Smooth muscle cell (in vitro differentiated cells): ENCODE results near the gene ADGRL2. TPM values are rescaled to one million over a fixed set of nuclear protein-coding genes. Genes with fewer than 3 reads are reported as not detected.

Source experiments
- DNase-seq: peaks from one replicate; lab custom pipeline; 2025; ENCODE audit not compliant: unreplicated experiment; lab: John Stamatoyannopoulos, UW
- H2AFZ ChIP-seq: fragments of 200-600 bp; sonication (generic); 2 replicates; pipeline ENCODE4 v1.6.0; 2016; ENCODE audit warnings: antibody characterized with exemption, low read depth, mild to moderate bottlenecking
- H3F3A ChIP-seq: fragments of 200-600 bp; sonication (generic); 2 replicates; pipeline ENCODE4 v1.6.0; 2017; ENCODE audit warnings: antibody characterized with exemption, low read depth
- H3K27ac ChIP-seq: fragments of 200-600 bp; sonication (generic); 2 replicates; pipeline ENCODE4 v1.5.1; 2016; ENCODE audit warnings: low read depth, mild to moderate bottlenecking
- H3K27me3 ChIP-seq: fragments of 200-600 bp; sonication (generic); 2 replicates; pipeline ENCODE4 v1.6.1; 2016; ENCODE audit warnings: low read depth, mild to moderate bottlenecking
- H3K36me3 ChIP-seq: fragments of 200-600 bp; sonication (generic); 2 replicates; pipeline ENCODE4 v1.5.1; 2016; ENCODE audit warnings: low read depth
- H3K4me1 ChIP-seq: fragments of 200-600 bp; sonication (generic); 2 replicates; pipeline ENCODE4 v1.5.1; 2016; ENCODE audit warnings: low read depth
- H3K4me2 ChIP-seq: fragments of 200-600 bp; sonication (generic); 2 replicates; pipeline ENCODE4 v1.6.0; 2016; ENCODE audit warnings: mild to moderate bottlenecking
- H3K4me3 ChIP-seq: fragments of 200-600 bp; sonication (generic); 2 replicates; pipeline ENCODE4 v1.5.1; 2016; ENCODE audit warnings: mild to moderate bottlenecking
- H3K79me2 ChIP-seq: fragments of 200-600 bp; sonication (generic); 2 replicates; pipeline ENCODE4 v1.6.0; 2016; ENCODE audit warnings: low read depth, mild to moderate bottlenecking
- H3K9ac ChIP-seq: fragments of 200-600 bp; sonication (generic); 2 replicates; pipeline ENCODE4 v1.6.0; 2016; ENCODE audit warnings: low read depth
- H3K9me3 ChIP-seq: fragments of 200-600 bp; sonication (generic); replicated peaks from 2 replicates; pipeline ENCODE4 v1.5.1; 2016; ENCODE audit warnings: low read depth
- H4K20me1 ChIP-seq: fragments of 200-600 bp; sonication (generic); 2 replicates; pipeline ENCODE4 v1.6.0; 2016; ENCODE audit warnings: low read depth
- WGBS: methylation state at CpG from one replicate; pipeline ENCODE4 v1.1.7; 2016; ENCODE audit warnings: low lambda C conversion rate; 5-methylcytosine and 5-hydroxymethylcytosine counted together
- polyA plus RNA-seq: library from polyadenylated mRNA; unstranded; fragments of >200 nt; fragmentation: Nextera tagmentation; extraction: Ambion mirVana; gene quantifications from 2 replicates; pipeline ENCODE4 v1.2.1, GENCODE V29; 2016
- total RNA-seq: library from RNA; depleted of rRNA; stranded (reverse); fragments of >200 nt; gene quantifications from 2 replicates; pipeline ENCODE4 v1.2.3, GENCODE V29; 2014
- TF ChIP-seq, protein P1 (sequence below): fragments of 200-600 bp; sonication (generic); IDR thresholded peaks from 2 replicates; pipeline ENCODE4 v1.5.1; 2017; ENCODE audit warnings: borderline replicate concordance, mild to moderate bottlenecking, antibody characterized with exemption; ENCODE audit not compliant: insufficient read depth, poor library complexity, severe bottlenecking

ADGRL2 gene
- total and polyA plus RNA-seq, 2 experiments from 2014 or later, result 25.1 to 119 TPM

GRCh38 chr1:81811757-81812371, 11.1 kb downstream of the ADGRL2 start:
- peaks cover 100% of the 10 kb centered on the region for H3K79me2 ChIP-seq
- no peak for DNase-seq
- H3K27me3 ChIP-seq, result no peaks in the 10 kb centered on the region
- H3K36me3 ChIP-seq, result no peaks in the 10 kb centered on the region
- H3K9me3 ChIP-seq, result no peaks in the 10 kb centered on the region
- no peak overlapping the region for H3K4me3 ChIP-seq
- 77% methylated on average over 3 of the region's 3 CpGs for WGBS
- no peaks in the 10 kb centered on the region for H3F3A ChIP-seq
- peaks cover 80% of the 10 kb centered on the region for H4K20me1 ChIP-seq
- no peak overlapping the region for H3K4me2 ChIP-seq
- TF ChIP-seq, protein P1, sequence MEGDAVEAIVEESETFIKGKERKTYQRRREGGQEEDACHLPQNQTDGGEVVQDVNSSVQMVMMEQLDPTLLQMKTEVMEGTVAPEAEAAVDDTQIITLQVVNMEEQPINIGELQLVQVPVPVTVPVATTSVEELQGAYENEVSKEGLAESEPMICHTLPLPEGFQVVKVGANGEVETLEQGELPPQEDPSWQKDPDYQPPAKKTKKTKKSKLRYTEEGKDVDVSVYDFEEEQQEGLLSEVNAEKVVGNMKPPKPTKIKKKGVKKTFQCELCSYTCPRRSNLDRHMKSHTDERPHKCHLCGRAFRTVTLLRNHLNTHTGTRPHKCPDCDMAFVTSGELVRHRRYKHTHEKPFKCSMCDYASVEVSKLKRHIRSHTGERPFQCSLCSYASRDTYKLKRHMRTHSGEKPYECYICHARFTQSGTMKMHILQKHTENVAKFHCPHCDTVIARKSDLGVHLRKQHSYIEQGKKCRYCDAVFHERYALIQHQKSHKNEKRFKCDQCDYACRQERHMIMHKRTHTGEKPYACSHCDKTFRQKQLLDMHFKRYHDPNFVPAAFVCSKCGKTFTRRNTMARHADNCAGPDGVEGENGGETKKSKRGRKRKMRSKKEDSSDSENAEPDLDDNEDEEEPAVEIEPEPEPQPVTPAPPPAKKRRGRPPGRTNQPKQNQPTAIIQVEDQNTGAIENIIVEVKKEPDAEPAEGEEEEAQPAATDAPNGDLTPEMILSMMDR, result peak; percentile 17
- H2AFZ ChIP-seq, result no peak overlapping the region
- no peak overlapping the region for H3K9ac ChIP-seq
- H3K4me1 ChIP-seq, result peaks cover 48% of the 10 kb centered on the region
- no peak overlapping the region for H3K27ac ChIP-seq

GRCh38 chr1:81812712-81813111, 12.0 kb downstream of the ADGRL2 start:
- no peak overlapping the region for H3K27ac ChIP-seq
- no peak overlapping the region for H2AFZ ChIP-seq
- no peaks in the 10 kb centered on the region for H3K27me3 ChIP-seq
- DNase-seq, result no peak
- no peaks in the 10 kb centered on the region for H3K36me3 ChIP-seq
- H3F3A ChIP-seq, result no peaks in the 10 kb centered on the region
- no peak overlapping the region for H3K9ac ChIP-seq
- peaks cover 100% of the 10 kb centered on the region for H3K79me2 ChIP-seq
- TF ChIP-seq, protein P1, result no peak
- H3K9me3 ChIP-seq, result no peaks in the 10 kb centered on the region
- WGBS, result 85% methylated on average over 4 of the region's 4 CpGs
- H3K4me3 ChIP-seq, result no peak overlapping the region
- H3K4me1 ChIP-seq, result peaks cover 39% of the 10 kb centered on the region
- H4K20me1 ChIP-seq, result peaks cover 80% of the 10 kb centered on the region
- H3K4me2 ChIP-seq, result no peak overlapping the region

- Histone ChIP-seq H2AFZ (no peak overlapping the region), H3K79me2 (peaks cover 100% of the 10 kb centered on the region), H3K4me3 (no peak overlapping the region), H3K9ac (no peak overlapping the region), H3K27ac (no peak overlapping the region), H3K4me2 (no peak overlapping the region), H4K20me1 (peaks cover 77% of the 10 kb centered on the region), H3K27me3 (no peaks in the 10 kb centered on the region), H3F3A (no peaks in the 10 kb centered on the region), H3K36me3 (no peaks in the 10 kb centered on the region), H3K4me1 (peaks cover 32% of the 10 kb centered on the region), H3K9me3 (no peaks in the 10 kb centered on the region)
- TF ChIP-seq, protein P1, result no peak
- no peak for DNase-seq
- 91% methylated on average over 2 of the region's 2 CpGs for WGBS
These were observed 13.0 kb downstream of the ADGRL2 start for GRCh38 chr1:81813691-81814090.

DNA sequence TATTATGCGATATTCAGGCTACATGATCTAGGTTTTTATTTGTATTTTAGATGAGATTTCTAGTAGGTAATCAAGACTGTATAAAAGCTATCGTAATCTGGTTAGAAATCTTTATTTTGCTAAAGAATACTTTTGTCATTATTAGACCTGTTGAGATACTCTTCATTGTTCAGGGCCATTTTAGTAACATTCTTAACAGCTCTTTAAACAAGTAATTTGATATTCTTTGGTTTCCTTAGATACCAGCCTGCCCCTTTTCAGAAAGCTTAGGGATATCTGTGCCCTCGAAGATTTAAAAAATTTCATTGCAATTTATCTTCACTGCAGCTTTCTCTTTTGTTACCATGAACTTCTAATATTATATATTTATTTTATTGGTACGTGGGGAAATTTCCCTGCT, 18.9 kb downstream of the ADGRL2 start:
- peaks cover 81% of the 10 kb centered on the region for H4K20me1 ChIP-seq
- no peak for DNase-seq
- H3K4me1 ChIP-seq, result peaks cover 17% of the 10 kb centered on the region
- WGBS, result 90% methylated on average over 4 of the region's 4 CpGs
- TF ChIP-seq, protein P1, result no peak
- H3K4me2 ChIP-seq, result no peak overlapping the region
- no peaks in the 10 kb centered on the region for H3K27me3 ChIP-seq
- no peak overlapping the region for H3K27ac ChIP-seq
- H2AFZ ChIP-seq, result no peak overlapping the region
- H3F3A ChIP-seq, result no peaks in the 10 kb centered on the region
- peaks cover 100% of the 10 kb centered on the region for H3K79me2 ChIP-seq
- H3K36me3 ChIP-seq, result no peaks in the 10 kb centered on the region
- H3K9ac ChIP-seq, result no peak overlapping the region
- H3K4me3 ChIP-seq, result no peak overlapping the region
- no peaks in the 10 kb centered on the region for H3K9me3 ChIP-seq
